PC-9 (cell line): ENCODE measurements around the gene TACC3. TPM values are rescaled to one million over a fixed set of nuclear protein-coding genes. Genes with fewer than 3 reads are reported as not detected.
A peak's percentile ranks its signal among the peaks of the same experiment; 100 is the strongest.

Source experiments
- BruUV-seq: library from RNA; stranded (reverse); fragments of 400-500 nt; replicated peaks from 2 replicates; lab custom pipeline; 2021; lab: Mats Ljungman, UMichigan
- CTCF ChIA-PET: fragments of 300-600 bp; sonication (Branson Sonifier 250); formaldehyde crosslinking; loops from one replicate; lab custom pipeline; 2022; ENCODE audit warnings: antibody characterized with exemption; lab: Charles Lee
- POLR2A ChIA-PET: fragments of 300-600 bp; sonication (Branson Sonifier 250); formaldehyde crosslinking; loops from one replicate; lab custom pipeline; 2022; ENCODE audit warnings: antibody characterized with exemption; ENCODE audit not compliant: unreplicated experiment; lab: Charles Lee
- DNase-seq, 2 experiments: peaks; one replicate each; pipeline versions ENCODE4 v3.0.0 to v3.0.0-alpha.2; 2015 to 2022; ENCODE audit warnings: mixed read lengths in 1 of 2
- H2AFZ ChIP-seq: fragments of 200-600 bp; sonication (generic); 2 replicates; pipeline ENCODE4 v1.8.1; 2017; ENCODE audit warnings: antibody characterized with exemption
- H3F3A ChIP-seq: fragments of 200-600 bp; sonication (generic); 2 replicates; pipeline ENCODE4 v1.8.1; 2017; ENCODE audit warnings: antibody characterized with exemption, mild to moderate bottlenecking, low read depth; ENCODE audit not compliant: insufficient read depth
- H3K27ac ChIP-seq: fragments of 200-600 bp; sonication (generic); 2 replicates; pipeline ENCODE4 v1.6.1; 2016; ENCODE audit warnings: mixed run types
- H3K27me3 ChIP-seq: fragments of 200-600 bp; sonication (generic); 2 replicates; pipeline ENCODE4 v1.6.1; 2016; ENCODE audit warnings: low read depth, mixed run types; ENCODE audit not compliant: insufficient read depth
- H3K36me3 ChIP-seq: fragments of 200-600 bp; sonication (generic); 2 replicates; pipeline ENCODE4 v1.6.1; 2016; ENCODE audit warnings: low read depth, mixed run types
- H3K4me1 ChIP-seq: fragments of 200-600 bp; sonication (generic); replicated peaks from 2 replicates; pipeline ENCODE4 v1.6.1; 2016; ENCODE audit warnings: mixed run types; ENCODE audit not compliant: insufficient read depth
- H3K4me2 ChIP-seq: fragments of 200-600 bp; sonication (generic); 2 replicates; pipeline ENCODE4 v1.6.1; 2017; ENCODE audit warnings: mixed run types
- H3K4me3 ChIP-seq: fragments of 200-600 bp; sonication (generic); 2 replicates; pipeline ENCODE4 v1.6.1; 2016; ENCODE audit warnings: mixed run types
- H3K79me2 ChIP-seq: fragments of 200-600 bp; sonication (generic); 2 replicates; pipeline ENCODE4 v1.6.1; 2017; ENCODE audit warnings: low read depth, mixed run types
- H3K9me2 ChIP-seq: fragments of 200-600 bp; sonication (generic); 2 replicates; pipeline ENCODE4 v1.8.1; 2017; ENCODE audit warnings: mild to moderate bottlenecking; ENCODE audit not compliant: insufficient read depth
- H3K9me3 ChIP-seq: fragments of 200-600 bp; sonication (generic); 2 replicates; pipeline ENCODE4 v1.8.1; 2016; ENCODE audit warnings: low read depth; ENCODE audit not compliant: insufficient read depth
- H4K20me1 ChIP-seq: fragments of 200-600 bp; sonication (generic); 2 replicates; pipeline ENCODE4 v1.8.1; 2017; ENCODE audit not compliant: insufficient read depth
- EZH2 ChIP-seq: fragments of 200-600 bp; sonication (generic); IDR thresholded peaks from 2 replicates; pipeline ENCODE4 v1.8.0; 2017; ENCODE audit warnings: antibody characterized with exemption, low read depth
- intact Hi-C: fragments of 100-400 bp; cut with micrococcal nuclease; formaldehyde crosslinking; loops from one replicate; pipeline ENCODE4 v1.10.0; 2022; ENCODE audit not compliant: unreplicated experiment
- total RNA-seq: library from RNA; stranded (reverse); gene quantifications from 2 replicates; pipeline ENCODE4 v1.2.3, GENCODE V29; 2021
- TF ChIP-seq, protein P1 (sequence below): fragments of 200-600 bp; sonication (generic); conservative IDR thresholded peaks from 2 replicates; pipeline ENCODE4 v1.6.1; 2017; ENCODE audit warnings: mixed run types, antibody characterized with exemption, mild to moderate bottlenecking, moderate library complexity

Gene TACC3
- total RNA-seq, 1 experiment from 2014 or later: 134 TPM

DNA sequence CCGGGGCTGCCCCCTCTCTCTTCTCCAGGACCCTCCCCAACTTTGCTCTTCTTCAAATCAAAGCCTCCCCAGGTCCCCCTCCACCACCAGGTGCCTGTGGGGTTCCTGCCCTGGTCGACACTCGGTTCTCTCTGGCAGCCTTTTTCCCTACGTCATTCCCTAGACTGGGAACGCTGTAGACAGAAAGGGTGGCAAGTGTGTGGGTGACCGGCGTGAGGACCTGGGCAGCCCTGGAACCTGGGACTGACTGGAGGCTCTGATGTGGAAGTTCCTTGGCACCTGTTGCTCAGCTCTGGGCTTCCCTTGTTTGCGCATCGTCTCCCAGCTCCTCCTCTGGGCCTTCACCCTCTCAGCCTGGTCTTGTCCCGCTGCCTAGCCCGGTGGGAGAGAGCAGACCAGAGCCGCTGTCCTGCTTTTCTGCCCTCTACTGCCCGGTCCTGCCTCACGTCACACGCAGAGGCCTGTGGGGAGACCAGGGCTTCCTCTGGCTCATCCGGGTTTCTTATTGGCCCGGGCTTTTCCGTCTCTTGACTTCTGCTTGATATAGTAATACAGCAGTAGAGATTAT, 1.3 kb downstream of the TACC3 start:
- H3K36me3 ChIP-seq: 0 out of 2 replicates have a peak, but pooled peaks cover 9% of the 10 kb centered on the region
- peaks cover 76% of the 10 kb centered on the region for H3K79me2 ChIP-seq
- H4K20me1 ChIP-seq: peaks cover 10% of the 10 kb centered on the region; the same call in 1 of the 2 replicates
- H3K4me1 ChIP-seq: peaks cover 46% of the 10 kb centered on the region
- CTCF ChIA-PET: interaction anchor here (0.8 kb wide), 1 partner anchor 29 kb away, joined by 4 read pairs; no protein-coding TSS in a partner anchor
- H3F3A ChIP-seq: peaks cover 46% of the 10 kb centered on the region
- POLR2A ChIA-PET: no interaction called here
- no peak for DNase-seq
- no peaks in the 10 kb centered on the region for H3K9me3 ChIP-seq
- H3K27ac ChIP-seq: no peak overlapping the region
- H3K27me3 ChIP-seq: no peaks in the 10 kb centered on the region
- BruUV-seq: no TSS peak
- intact Hi-C loops: loop anchor here (10.0 kb wide), 2 partner anchors 172 to 378 kb away; partner anchors contain the start of gene UVSSA
- H3K4me2 ChIP-seq: peak overlapping the region; percentile 95
- H3K4me3 ChIP-seq: peak overlapping the region; percentile 93
- H2AFZ ChIP-seq: peak overlapping the region; percentile 74; the same call in 1 of the 2 replicates
- TF ChIP-seq, protein P1, sequence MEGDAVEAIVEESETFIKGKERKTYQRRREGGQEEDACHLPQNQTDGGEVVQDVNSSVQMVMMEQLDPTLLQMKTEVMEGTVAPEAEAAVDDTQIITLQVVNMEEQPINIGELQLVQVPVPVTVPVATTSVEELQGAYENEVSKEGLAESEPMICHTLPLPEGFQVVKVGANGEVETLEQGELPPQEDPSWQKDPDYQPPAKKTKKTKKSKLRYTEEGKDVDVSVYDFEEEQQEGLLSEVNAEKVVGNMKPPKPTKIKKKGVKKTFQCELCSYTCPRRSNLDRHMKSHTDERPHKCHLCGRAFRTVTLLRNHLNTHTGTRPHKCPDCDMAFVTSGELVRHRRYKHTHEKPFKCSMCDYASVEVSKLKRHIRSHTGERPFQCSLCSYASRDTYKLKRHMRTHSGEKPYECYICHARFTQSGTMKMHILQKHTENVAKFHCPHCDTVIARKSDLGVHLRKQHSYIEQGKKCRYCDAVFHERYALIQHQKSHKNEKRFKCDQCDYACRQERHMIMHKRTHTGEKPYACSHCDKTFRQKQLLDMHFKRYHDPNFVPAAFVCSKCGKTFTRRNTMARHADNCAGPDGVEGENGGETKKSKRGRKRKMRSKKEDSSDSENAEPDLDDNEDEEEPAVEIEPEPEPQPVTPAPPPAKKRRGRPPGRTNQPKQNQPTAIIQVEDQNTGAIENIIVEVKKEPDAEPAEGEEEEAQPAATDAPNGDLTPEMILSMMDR: no peak
- no peak for TF ChIP-seq EZH2
- no peaks in the 10 kb centered on the region for H3K9me2 ChIP-seq

DNA sequence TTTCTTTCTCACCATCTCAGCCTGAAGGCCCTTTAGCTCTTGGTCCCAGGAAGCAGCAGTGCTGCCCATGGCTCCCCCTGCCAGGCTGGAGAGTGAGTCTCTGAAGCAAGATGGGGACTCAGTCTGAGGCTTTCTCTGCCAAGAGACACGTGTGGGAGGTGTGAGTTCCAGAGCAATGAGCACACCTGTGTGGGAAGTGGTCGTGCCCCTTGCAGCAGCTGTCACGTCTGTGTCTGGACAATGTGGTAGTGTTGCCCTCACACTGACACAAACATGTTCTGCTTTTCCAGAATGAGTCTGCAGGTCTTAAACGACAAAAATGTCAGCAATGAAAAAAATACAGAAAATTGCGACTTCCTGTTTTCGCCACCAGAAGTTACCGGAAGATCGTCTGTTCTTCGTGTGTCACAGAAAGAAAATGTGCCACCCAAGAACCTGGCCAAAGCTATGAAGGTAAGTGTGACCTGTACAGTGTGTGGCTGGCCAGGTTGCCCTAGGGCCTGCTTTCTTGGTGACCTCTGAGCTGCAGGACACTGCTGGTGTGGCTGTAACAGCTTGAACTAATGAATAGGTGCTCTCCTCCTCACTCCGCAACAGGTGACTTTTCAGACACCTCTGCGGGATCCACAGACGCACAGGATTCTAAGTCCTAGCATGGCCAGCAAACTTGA, 1.9 kb downstream of the TACC3 start:
- peaks cover 49% of the 10 kb centered on the region for H3F3A ChIP-seq
- DNase-seq: no peak
- TF ChIP-seq EZH2: no peak
- TF ChIP-seq, protein P1: no peak
- H3K9me3 ChIP-seq: no peaks in the 10 kb centered on the region
- ChIA-PET CTCF (interaction anchor here (0.8 to 1.0 kb wide), 2 partner anchors 30 kb away, joined by 3 to 4 read pairs; no protein-coding TSS in a partner anchor), POLR2A (no interaction called here)
- TSS peak; percentile 22 for BruUV-seq
- no peak overlapping the region for H3K27ac ChIP-seq
- peaks cover 8% of the 10 kb centered on the region; the same call in 1 of the 2 replicates for H4K20me1 ChIP-seq
- H3K36me3 ChIP-seq: 0 out of 2 replicates have a peak, but pooled peaks cover 9% of the 10 kb centered on the region
- peak overlapping the region; percentile 93; the same call in 1 of the 2 replicates for H3K4me3 ChIP-seq
- peak overlapping the region; percentile 95 for H3K4me2 ChIP-seq
- intact Hi-C loops: loop anchor here (10.0 kb wide), 2 partner anchors 172 to 378 kb away; partner anchors contain the start of gene UVSSA
- H2AFZ ChIP-seq: no peak overlapping the region
- H3K9me2 ChIP-seq: no peaks in the 10 kb centered on the region
- peaks cover 52% of the 10 kb centered on the region for H3K4me1 ChIP-seq
- no peaks in the 10 kb centered on the region for H3K27me3 ChIP-seq
- peaks cover 71% of the 10 kb centered on the region for H3K79me2 ChIP-seq

DNA sequence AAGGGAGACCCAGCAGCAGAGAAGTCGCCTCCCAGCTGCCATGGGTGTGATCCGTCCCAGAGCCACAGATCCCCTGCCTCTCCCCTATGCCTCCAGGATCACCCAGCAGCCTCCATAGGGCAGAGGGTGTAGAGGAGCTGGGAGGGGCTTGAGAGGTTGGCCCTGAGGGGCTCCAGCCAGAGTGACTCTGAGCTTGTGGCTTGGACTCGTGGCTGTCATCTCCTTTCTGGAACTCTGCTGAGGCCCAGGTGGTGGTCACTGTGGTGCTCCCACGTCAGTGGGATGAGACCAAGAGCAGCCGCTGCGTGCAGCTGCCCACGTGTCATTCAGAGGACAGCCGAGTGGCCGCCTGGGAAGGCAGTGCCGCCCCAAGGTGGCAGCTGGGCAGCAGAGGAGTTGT, 4.2 kb downstream of the TACC3 start:
- Histone ChIP-seq H3K4me2 (no peak overlapping the region), H3K9me2 (no peaks in the 10 kb centered on the region), H3K36me3 (0 out of 2 replicates have a peak, but pooled peaks cover 16% of the 10 kb centered on the region), H3K4me1 (peaks cover 64% of the 10 kb centered on the region), H2AFZ (no peak overlapping the region), H3K4me3 (no peak overlapping the region), H3K9me3 (no peaks in the 10 kb centered on the region), H3K27me3 (no peaks in the 10 kb centered on the region), H3K79me2 (peaks cover 71% of the 10 kb centered on the region), H3F3A (peaks cover 61% of the 10 kb centered on the region), H4K20me1 (peaks cover 3% of the 10 kb centered on the region; the same call in 1 of the 2 replicates), H3K27ac (no peak overlapping the region)
- intact Hi-C loops: loop anchor here (5.0 to 10.0 kb wide), 3 partner anchors 52 to 381 kb away; partner anchors contain the start of gene UVSSA
- TF ChIP-seq EZH2: no peak
- TF ChIP-seq, protein P1: no peak
- no peak for DNase-seq
- CTCF ChIA-PET: no interaction called here
- POLR2A ChIA-PET: no interaction called here
- BruUV-seq: no TSS peak
